K562 (cell line): Measurements from ENCODE around the gene TMC5. TPM values are rescaled to one million over a fixed set of nuclear protein-coding genes. Genes with fewer than 3 reads are reported as not detected.

Source experiments
- ATAC-seq: fragments of 200-7000 bp; cut with Tn5 transposase; 3 replicates; pipeline ENCODE4 v1.9.1; 2020; ENCODE audit warnings: moderate library complexity
- BruUV-seq: library from RNA; stranded (reverse); fragments of 400-500 nt; replicated peaks from 2 replicates; lab custom pipeline; 2021; lab: Mats Ljungman, UMichigan
- CTCF ChIA-PET: fragments of 300-600 bp; formaldehyde crosslinking; extraction: SDS; loops from one replicate; lab custom pipeline; 2021; ENCODE audit warnings: low intra/inter-chr PET ratio; lab: Yijun Ruan, JAX
- POLR2A ChIA-PET: fragments of 300-600, 350-650 bp; sonication (Branson Sonifier 250); formaldehyde crosslinking; extraction: SDS; loops from one replicate; lab custom pipeline; 2021; ENCODE audit warnings: antibody characterized with exemption, inconsistent platforms; lab: Yijun Ruan, JAX
- DNase-seq, 4 experiments: peaks; one replicate each; pipeline versions ENCODE4 v3.0.0 to v3.0.0-alpha.2; 2011 to 2018; ENCODE audit warnings: low spot score in 3 of 4, mixed read lengths in 3 of 4; ENCODE audit errors: extremely low read depth in 1 of 4
- FAIRE-seq: peaks from 2 replicates; lab custom pipeline; 2011; peaks lifted over from hg19 to GRCh38; lab: Jason Lieb, UNC
- H2AFZ ChIP-seq: 2 replicates; pipeline ENCODE4 v1.6.0; 2011; ENCODE audit warnings: low read depth, low read length, control low read depth, inconsistent platforms
- H3K27ac ChIP-seq: fragments of 200-600 bp; 3 replicates; pipeline ENCODE4 v1.8.0; 2011; ENCODE audit warnings: low read depth, mild to moderate bottlenecking, control low read depth, inconsistent platforms, low read length, moderate library complexity, mixed read lengths; ENCODE audit errors: extremely low read depth
- H3K27me3 ChIP-seq, 2 experiments: fragments of 300-600 bp in 1 of 2; 2 replicates in 1 of 2; 3 replicates in 1 of 2; pipeline versions ENCODE4 v1.6.0 to v1.8.0; 2011; ENCODE audit warnings: inconsistent platforms in 2 of 2, low read length in 2 of 2, mild to moderate bottlenecking in 1 of 2, mixed read lengths in 1 of 2, moderate library complexity in 1 of 2; ENCODE audit not compliant: control insufficient read depth in 2 of 2, insufficient read depth in 2 of 2
- H3K36me3 ChIP-seq: fragments of 300-600 bp; 3 replicates; pipeline ENCODE4 v1.8.0; 2011; ENCODE audit warnings: mild to moderate bottlenecking, low read length, inconsistent platforms; ENCODE audit not compliant: control insufficient read depth, insufficient read depth
- H3K4me1 ChIP-seq, 2 experiments: fragments of 200-600 bp in 1 of 2; replicated peaks in 1 of 2; 2 replicates in 1 of 2; 3 replicates in 1 of 2; pipeline versions ENCODE4 v1.5.1 to v1.8.0; 2011; ENCODE audit warnings: inconsistent platforms in 2 of 2, low read length in 2 of 2, mild to moderate bottlenecking in 1 of 2, mixed read lengths in 1 of 2, moderate library complexity in 1 of 2; ENCODE audit not compliant: control insufficient read depth in 2 of 2, insufficient read depth in 2 of 2
- H3K4me2 ChIP-seq: 2 replicates; pipeline ENCODE4 v1.6.1; 2011; ENCODE audit warnings: low read length, control low read depth, inconsistent platforms, mixed read lengths; ENCODE audit not compliant: insufficient read depth
- H3K4me3 ChIP-seq: fragments of 200-600 bp; sonication (generic), shearing (Covaris generic); 2 replicates; pipeline ENCODE4 v1.5.1; 2016; ENCODE audit warnings: control low read depth, inconsistent platforms
- H3K79me2 ChIP-seq: fragments of 200-600 bp; 3 replicates; pipeline ENCODE4 v1.8.0; 2011; ENCODE audit warnings: low read length, inconsistent platforms; ENCODE audit not compliant: control insufficient read depth, insufficient read depth
- H3K9ac ChIP-seq, 2 experiments: 2 replicates each; pipeline versions ENCODE4 v1.6.0 to v1.6.1; 2011; ENCODE audit warnings: low read depth in 2 of 2, low read length in 2 of 2, control low read depth in 1 of 2, inconsistent platforms in 1 of 2, mild to moderate bottlenecking in 1 of 2, mixed read lengths in 1 of 2; ENCODE audit not compliant: insufficient read depth in 1 of 2
- H3K9me1 ChIP-seq: one replicate; pipeline ENCODE4 v1.6.0; 2011; ENCODE audit warnings: inconsistent platforms, mild to moderate bottlenecking, low read length, moderate library complexity; ENCODE audit not compliant: control insufficient read depth, insufficient read depth
- H3K9me3 ChIP-seq: replicated peaks from 2 replicates; pipeline ENCODE4 v1.5.1; 2011; ENCODE audit warnings: low read depth, low read length, inconsistent platforms; ENCODE audit not compliant: control insufficient read depth, insufficient read depth
- H4K20me1 ChIP-seq: replicated peaks from 2 replicates; pipeline ENCODE4 v1.6.1; 2011; ENCODE audit warnings: low read length, inconsistent platforms, mixed read lengths; ENCODE audit not compliant: control insufficient read depth, insufficient read depth
- BRCA1 ChIP-seq, 2 experiments: fragments of 450-650 bp in 1 of 2; sonication (generic) in 1 of 2; formaldehyde crosslinking in 1 of 2; IDR thresholded peaks; 2 replicates each; pipeline versions ENCODE4 v1.5.0 to v1.6.1; 2017 to 2020; ENCODE audit warnings: mild to moderate bottlenecking in 1 of 2, missing genetic modification reagents in 1 of 2
- FIP1L1 ChIP-seq: fragments of 200-400 bp; formaldehyde crosslinking; IDR thresholded peaks from 2 replicates; pipeline ENCODE4 v1.6.1; 2018; ENCODE audit warnings: mild to moderate bottlenecking, low read depth, low read length; ENCODE audit not compliant: poor library complexity, severe bottlenecking
- MAFG ChIP-seq: fragments of 450-650 bp; conservative IDR thresholded peaks from 2 replicates; pipeline ENCODE4 v1.6.1; 2016; ENCODE audit warnings: missing genetic modification characterization, missing compliant biosample characterization
- NRF1 ChIP-seq, 2 experiments: fragments of 450-650 bp; IDR thresholded peaks in 1 of 2; conservative IDR thresholded peaks in 1 of 2; 2 replicates each; pipeline ENCODE4 v1.6.1; 2014; ENCODE audit warnings: mild to moderate bottlenecking in 2 of 2
- SMAD4 ChIP-seq: fragments of 250-450 bp; sonication (Bioruptor Pico); conservative IDR thresholded peaks from 2 replicates; pipeline ENCODE4 v1.8.0; 2021; ENCODE audit warnings: inconsistent platforms, mild to moderate bottlenecking, moderate library complexity
- TBL1XR1 ChIP-seq, 2 experiments: IDR thresholded peaks; 2 replicates each; pipeline ENCODE4 v1.6.1; 2012; ENCODE audit warnings: improper control_type of control experiment in 2 of 2, low read length in 2 of 2, mild to moderate bottlenecking in 1 of 2
- U2AF1 ChIP-seq: fragments of 200-400 bp; formaldehyde crosslinking; optimal IDR thresholded peaks from 2 replicates; pipeline ENCODE3; 2017; ENCODE audit warnings: mild to moderate bottlenecking, low read depth, low read length, moderate library complexity
- VEZF1 ChIP-seq: fragments of 200-800 bp; sonication (Bioruptor generic); IDR thresholded peaks from 2 replicates; pipeline ENCODE4 v1.6.1; 2017; ENCODE audit warnings: missing genetic modification characterization, missing compliant biosample characterization
- ZNF124 ChIP-seq: sonication (generic); formaldehyde crosslinking; IDR thresholded peaks from 2 replicates; pipeline ENCODE4 v1.8.1; 2022; ENCODE audit warnings: missing genetic modification reagents
- ZNF165 ChIP-seq: fragments of 250-450 bp; sonication (Bioruptor Pico); IDR thresholded peaks from 2 replicates; pipeline ENCODE4 v1.4.0; 2020; ENCODE audit warnings: borderline replicate concordance
- ZNF212 ChIP-seq: fragments of 450-650 bp; formaldehyde crosslinking; IDR thresholded peaks from 2 replicates; pipeline ENCODE4 v1.4.0; 2020; ENCODE audit warnings: mild to moderate bottlenecking
- ZNF274 ChIP-seq: IDR thresholded peaks from 2 replicates; pipeline ENCODE4 v1.6.1; 2011; ENCODE audit warnings: low read depth, mild to moderate bottlenecking, low read length, moderate library complexity, borderline replicate concordance
- ZNF395 ChIP-seq: fragments of 200-800 bp; sonication (Bioruptor generic); IDR thresholded peaks from 2 replicates; pipeline ENCODE4 v1.6.1; 2017; ENCODE audit warnings: missing genetic modification characterization, missing compliant biosample characterization
- ZNF436 ChIP-seq: fragments of 250-450, 450-650 bp; sonication (Bioruptor Pico); formaldehyde crosslinking; IDR thresholded peaks from 2 replicates; pipeline ENCODE4 v1.7.0; 2020; ENCODE audit warnings: mild to moderate bottlenecking
- ZNF699 ChIP-seq: fragments of 250-450 bp; sonication (Bioruptor Pico); IDR thresholded peaks from 2 replicates; pipeline ENCODE4 v1.8.0; 2021; ENCODE audit warnings: mild to moderate bottlenecking, moderate library complexity; ENCODE audit not compliant: insufficient replicate concordance
- WGBS: fragments of 100-300 bp; shearing (Covaris generic); methylation state at CpG from one replicate; pipeline ENCODE4 v1.1.6; 2016; ENCODE audit warnings: low coverage, mixed read lengths; ENCODE audit not compliant: insufficient coverage; ENCODE audit errors: missing lambda C conversion rate; 5-methylcytosine and 5-hydroxymethylcytosine counted together
- in situ Hi-C: fragments of 300-500 bp; cut with MboI; formaldehyde crosslinking; loops from 4 replicates; pipeline ENCODE4 v1.15.0; 2018; ENCODE audit warnings: inconsistent platforms, mixed read lengths
- intact Hi-C: fragments of 100-400 bp; cut with micrococcal nuclease; formaldehyde crosslinking; loops from 2 replicates; pipeline ENCODE4 v1.14.2; 2022
- polyA plus RNA-seq, 8 experiments: library from polyadenylated mRNA; depleted of rRNA in 4 of 8; stranded (reverse) in 5 of 8; unstranded in 3 of 8; fragments of >200 nt; fragmentation: Nextera tagmentation in 2 of 8; fragmentation: Illumina TruSeq in 1 of 8; extraction: Ambion mirVana in 2 of 8; extraction: Trizol in 1 of 8; gene quantifications; 2 replicates each; pipeline versions ENCODE4 v1.2.1 to v1.2.3, GENCODE V29; 2011 to 2014; ENCODE audit warnings: inconsistent platforms in 1 of 8, missing spikeins in 1 of 8
- total RNA-seq, 7 experiments: library from RNA; depleted of rRNA in 6 of 7; stranded (reverse); fragments of >200 nt in 6 of 7; fragmentation: Illumina TruSeq in 2 of 7; extraction: Trizol in 2 of 7; gene quantifications; 2 replicates each; pipeline versions ENCODE4 v1.2.1 to v1.2.3, GENCODE V29; 2011 to 2021; ENCODE audit warnings: low replicate concordance in 1 of 7

Gene TMC5
- total and polyA plus RNA-seq, 9 of the 15 experiments (the other 6 are each of a cell fraction or from before 2014, with no cell fraction given) = 0.83 to 2.6 (median 1.6) TPM

DNA sequence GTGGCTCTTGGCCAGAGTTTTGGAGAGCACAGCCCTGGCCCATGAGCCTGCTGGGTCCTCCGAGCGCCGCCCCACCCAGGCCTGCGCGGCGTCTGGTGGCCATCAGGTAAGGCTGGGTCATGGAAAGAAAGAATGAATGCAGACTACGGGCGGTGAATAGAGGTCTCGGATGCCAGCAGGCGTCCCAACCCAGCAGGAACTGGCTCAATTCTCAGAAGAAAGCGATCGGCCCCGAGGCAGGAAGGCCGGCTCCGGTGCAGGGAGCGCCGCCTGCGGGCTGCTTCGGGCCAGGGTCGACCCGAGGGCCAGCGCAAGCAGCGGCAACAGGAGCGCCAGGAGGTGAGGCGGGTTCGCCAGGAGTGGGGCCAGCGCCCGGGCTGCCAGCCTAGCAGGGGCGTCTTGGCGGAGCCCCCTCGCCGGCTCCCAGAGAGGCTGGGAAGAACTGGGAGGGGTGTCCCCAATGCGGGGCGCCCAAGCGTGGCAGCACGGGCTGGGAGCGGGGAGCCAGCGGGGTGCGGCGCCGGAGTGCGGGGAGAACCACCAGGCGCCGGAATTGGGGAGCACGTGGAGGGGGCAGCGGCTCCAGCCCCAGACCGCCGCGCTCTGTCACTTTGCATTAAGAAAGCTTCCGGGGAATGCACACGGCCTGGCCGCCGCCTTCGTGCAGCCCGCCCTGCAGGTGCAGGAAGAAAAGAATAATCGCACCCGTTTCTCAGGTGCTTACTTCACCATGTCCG is 7.1 kb upstream of the TMC5 start:
- Histone ChIP-seq H3K4me2 (no peak overlapping the region), H3K4me3 (no peak overlapping the region), H2AFZ (no peak overlapping the region)
- TF ChIP-seq U2AF1 (no peak), ZNF395 (CRISPR knock-in tag) (no peak), BRCA1 (IDR thresholded peaks at IDR 0.05) (no peak), BRCA1 (CRISPR knock-in tag; IDR thresholded peaks at IDR 0.05) (no peak), NRF1 (conservative IDR thresholded peaks at IDR 0.05 in 1 of 2, IDR thresholded peaks at IDR 0.05 in 1 of 2) (no peak), FIP1L1 (no peak), VEZF1 (CRISPR knock-in tag) (no peak), ZNF165 (CRISPR knock-in tag) (no peak), ZNF699 (no peak), TBL1XR1 (IDR thresholded peaks at IDR 0.05; ENCODE audit: low read length in 2 of 2) (no peak), ZNF274 (no peak), MAFG (tag) (no peak), ZNF436 (CRISPR knock-in tag) (no peak), SMAD4 (CRISPR knock-in tag) (no peak), ZNF212 (CRISPR knock-in tag) (no peak), ZNF124 (CRISPR knock-in tag) (no peak)

More for the DNA sequence above, 7.1 kb upstream of the TMC5 start:
- no peaks in the 10 kb centered on the region for H3K79me2 ChIP-seq
- H3K9me3 ChIP-seq = peaks cover 3% of the 10 kb centered on the region; the same call in 1 of the 2 replicates
- in situ Hi-C loops (no loop called here), intact Hi-C loops (no loop called here)
- DNase-seq (no peak), ATAC-seq (no peak), FAIRE-seq (no peak)
- no peak overlapping the region for H3K27ac ChIP-seq
- ChIA-PET CTCF (no interaction called here), POLR2A (no interaction called here)
- no peaks in the 10 kb centered on the region for H4K20me1 ChIP-seq
- BruUV-seq = no TSS peak
- H3K27me3 ChIP-seq = peaks cover 0 to 3% of the 10 kb centered on the region in 2 experiments; a peak in 2 of 5 replicates
- H3K4me1 ChIP-seq = peaks cover 0 to 9% of the 10 kb centered on the region in 2 experiments; a peak in 1 of 5 replicates
- WGBS = 49% methylated on average over 40 of the region's 58 CpGs
- H3K36me3 ChIP-seq = no peaks in the 10 kb centered on the region
- no peaks in the 10 kb centered on the region for H3K9me1 ChIP-seq
- H3K9ac ChIP-seq = no peak overlapping the region
